Subcutaneous abdominal adipose tissue (tissue), 5 donors: ENCODE measurements around the gene CMSS1.
A peak's percentile ranks its signal among the peaks of the same experiment; 100 is the strongest.

ENCODE experiments used
- H3K27ac ChIP-seq: one replicate; pipeline ENCODE4 v1.7.0; 2013; ENCODE audit warnings: low read depth, mild to moderate bottlenecking, inconsistent platforms, low read length, moderate library complexity
- H3K27me3 ChIP-seq, 5 donors: one replicate each; pipeline ENCODE4 v1.7.0; 2013; ENCODE audit warnings: low read length in 5 of 5, inconsistent platforms in 1 of 5; ENCODE audit not compliant: control insufficient read depth in 5 of 5, insufficient read depth in 4 of 5
- H3K36me3 ChIP-seq, 5 donors: one replicate each; pipeline ENCODE4 v1.7.0; 2013; ENCODE audit warnings: low read length in 5 of 5; ENCODE audit not compliant: control insufficient read depth in 5 of 5, insufficient read depth in 5 of 5
- H3K4me1 ChIP-seq, 5 donors: one replicate each; pipeline ENCODE4 v1.7.0; 2013; ENCODE audit warnings: low read length in 5 of 5, mild to moderate bottlenecking in 3 of 5, moderate library complexity in 1 of 5; ENCODE audit not compliant: control insufficient read depth in 5 of 5, insufficient read depth in 5 of 5
- H3K4me3 ChIP-seq, 5 donors: one replicate each; pipeline ENCODE4 v1.7.0; 2013; ENCODE audit warnings: low read length in 5 of 5, low read depth in 1 of 5
- H3K9ac ChIP-seq, 5 donors: one replicate each; pipeline ENCODE4 v1.7.0; 2013; ENCODE audit warnings: low read length in 5 of 5, mild to moderate bottlenecking in 4 of 5, moderate library complexity in 3 of 5
- H3K9me3 ChIP-seq, 5 donors: one replicate each; pipeline ENCODE4 v1.7.0; 2013; ENCODE audit warnings: low read length in 5 of 5; ENCODE audit not compliant: control insufficient read depth in 5 of 5
- donor health status: healthy.
- donor health status: healthy.
- donor health status: healthy.
- donor health status: healthy.
- donor health status: healthy.

The CMSS1 gene

GRCh38 chr3:99846477-99847160 is 29.0 kb downstream of the CMSS1 start:
- H3K9me3 ChIP-seq, result peaks cover 0 to 6% (median 0%) of the 10 kb centered on the region in 5 donors
- peak overlapping the region; percentile 89 for H3K27ac ChIP-seq
- no peaks in the 10 kb centered on the region for H3K27me3 ChIP-seq
- peaks cover 7 to 19% (median 10%) of the 10 kb centered on the region in 5 donors for H3K36me3 ChIP-seq
- peak overlapping the region in 2 of 5 donors; percentile 18 to 26 for H3K4me3 ChIP-seq
- H3K9ac ChIP-seq, result peak overlapping the region in 2 of 5 donors; percentile 36 to 57
- H3K4me1 ChIP-seq, result peaks cover 6 to 48% (median 36%) of the 10 kb centered on the region in 5 donors

- no peak overlapping the region for H3K9ac ChIP-seq
- no peaks in the 10 kb centered on the region for H3K27me3 ChIP-seq
- H3K9me3 ChIP-seq, result peaks cover 0 to 6% (median 0%) of the 10 kb centered on the region in 5 donors
- H3K4me3 ChIP-seq, result no peak overlapping the region
- peaks cover 7 to 19% (median 10%) of the 10 kb centered on the region in 5 donors for H3K36me3 ChIP-seq
- no peak overlapping the region for H3K27ac ChIP-seq
- H3K4me1 ChIP-seq, result peaks cover 6 to 44% (median 31%) of the 10 kb centered on the region in 5 donors
Measured at GRCh38 chr3:99848433-99848832, 30.8 kb downstream of the CMSS1 start.

- Histone ChIP-seq H3K36me3 (peaks cover 7 to 31% (median 10%) of the 10 kb centered on the region in 5 donors), H3K9ac (no peak overlapping the region), H3K4me3 (no peak overlapping the region), H3K27me3 (no peaks in the 10 kb centered on the region), H3K27ac (no peak overlapping the region), H3K4me1 (peaks cover 2 to 22% (median 17%) of the 10 kb centered on the region in 5 donors), H3K9me3 (peaks cover 0 to 6% (median 0%) of the 10 kb centered on the region in 5 donors)
Measured at GRCh38 chr3:99850608-99851007, 32.9 kb downstream of the CMSS1 start.

- Histone ChIP-seq H3K4me1 (peaks cover 0 to 11% (median 5%) of the 10 kb centered on the region in 5 donors), H3K36me3 (peaks cover 10 to 36% (median 14%) of the 10 kb centered on the region in 5 donors), H3K9me3 (peaks cover 0 to 6% (median 0%) of the 10 kb centered on the region in 5 donors), H3K9ac (no peak overlapping the region), H3K27me3 (no peaks in the 10 kb centered on the region), H3K4me3 (no peak overlapping the region), H3K27ac (no peak overlapping the region)
Measured at GRCh38 chr3:99851955-99852354, 34.3 kb downstream of the CMSS1 start.

GRCh38 chr3:99852851-99853250 is 35.2 kb downstream of the CMSS1 start:
- no peak overlapping the region for H3K4me3 ChIP-seq

GRCh38 chr3:99854756-99855298 is 37.2 kb downstream of the CMSS1 start:
- Histone ChIP-seq H3K27ac (no peak overlapping the region), H3K4me1 (peaks cover 0 to 8% (median 4%) of the 10 kb centered on the region in 5 donors), H3K9ac (no peak overlapping the region), H3K4me3 (no peak overlapping the region), H3K27me3 (no peaks in the 10 kb centered on the region), H3K36me3 (peaks cover 10 to 40% (median 17%) of the 10 kb centered on the region in 5 donors), H3K9me3 (peaks cover 0 to 2% (median 0%) of the 10 kb centered on the region in 5 donors)

More at GRCh38 chr3:99852851-99853250, 35.2 kb downstream of the CMSS1 start:
- Histone ChIP-seq H3K9me3 (peaks cover 0 to 6% (median 0%) of the 10 kb centered on the region in 5 donors), H3K9ac (no peak overlapping the region), H3K27ac (no peak overlapping the region), H3K36me3 (peaks cover 10 to 40% (median 17%) of the 10 kb centered on the region in 5 donors), H3K4me1 (peaks cover 0 to 3% (median 0%) of the 10 kb centered on the region in 5 donors), H3K27me3 (no peaks in the 10 kb centered on the region)

- Histone ChIP-seq H3K9ac (no peak overlapping the region), H3K4me1 (peaks cover 0 to 16% (median 8%) of the 10 kb centered on the region in 5 donors), H3K4me3 (no peak overlapping the region), H3K27me3 (no peaks in the 10 kb centered on the region), H3K36me3 (peaks cover under 1 to 36% (median 8%) of the 10 kb centered on the region in 5 donors), H3K27ac (no peak overlapping the region), H3K9me3 (no peaks in the 10 kb centered on the region)
Measured at GRCh38 chr3:99855900-99856299, 38.2 kb downstream of the CMSS1 start.

- Histone ChIP-seq H3K4me1 (peaks cover 0 to 21% (median 12%) of the 10 kb centered on the region in 5 donors), H3K4me3 (no peak overlapping the region), H3K36me3 (peaks cover 4 to 42% (median 15%) of the 10 kb centered on the region in 5 donors), H3K27ac (no peak overlapping the region), H3K9ac (no peak overlapping the region), H3K27me3 (no peaks in the 10 kb centered on the region), H3K9me3 (no peaks in the 10 kb centered on the region)
Measured at GRCh38 chr3:99856437-99857220, 39.0 kb downstream of the CMSS1 start.

GRCh38 chr3:99857278-99857677 is 39.6 kb downstream of the CMSS1 start:
- Histone ChIP-seq H3K27ac (no peak overlapping the region), H3K4me1 (peaks cover 0 to 23% (median 12%) of the 10 kb centered on the region in 5 donors), H3K9me3 (no peaks in the 10 kb centered on the region), H3K27me3 (no peaks in the 10 kb centered on the region), H3K36me3 (peaks cover 4 to 48% (median 21%) of the 10 kb centered on the region in 5 donors), H3K4me3 (no peak overlapping the region), H3K9ac (no peak overlapping the region)
